GM12878 (cell line): Measurements from ENCODE around the gene ABT1. TPM values are rescaled to one million over a fixed set of nuclear protein-coding genes. Genes with fewer than 3 reads are reported as not detected.

ENCODE experiments used
- E2F8 ChIP-seq: fragments of 450-650 bp; IDR thresholded peaks from 2 replicates; pipeline ENCODE4 v1.6.1; 2018; ENCODE audit warnings: mild to moderate bottlenecking, low read depth, moderate library complexity; ENCODE audit not compliant: partially characterized antibody
- NKRF ChIP-seq: fragments of 450-650 bp; conservative IDR thresholded peaks from 2 replicates; pipeline ENCODE4 v1.6.1; 2017; ENCODE audit warnings: mild to moderate bottlenecking, moderate library complexity
- NR2C2 ChIP-seq: IDR thresholded peaks from 2 replicates; pipeline ENCODE4 v1.6.1; 2011; ENCODE audit warnings: borderline replicate concordance, low read depth; ENCODE audit not compliant: control insufficient read depth, insufficient read length
- STAT3 ChIP-seq: IDR thresholded peaks from 2 replicates; pipeline ENCODE4 v1.6.1; 2011; ENCODE audit warnings: low read depth, low read length, improper control_type of control experiment
- YBX1 ChIP-seq: fragments of 450-650 bp; IDR thresholded peaks from 2 replicates; pipeline ENCODE4 v1.6.1; 2016; ENCODE audit warnings: antibody characterized with exemption
- polyA plus RNA-seq, 11 experiments: library from polyadenylated mRNA; depleted of rRNA in 4 of 11; unstranded in 6 of 11; stranded (reverse) in 5 of 11; fragments of >200 nt; fragmentation: Nextera tagmentation in 4 of 11; fragmentation: Illumina TruSeq in 1 of 11; extraction: Ambion mirVana in 4 of 11; extraction: Trizol in 1 of 11; gene quantifications; 1 replicate in 1 of 11; 2 replicates in 10 of 11; pipeline versions ENCODE4 v1.2.1 to v1.2.3, GENCODE V29; 2011 to 2016; ENCODE audit warnings: inconsistent platforms in 2 of 11, missing spikeins in 2 of 11, low read depth in 1 of 11
- total RNA-seq, 4 experiments: library from RNA; depleted of rRNA in 3 of 4; stranded (reverse); fragments of >200 nt in 3 of 4; fragmentation: Illumina TruSeq in 1 of 4; extraction: Trizol in 1 of 4; gene quantifications; 2 replicates each; pipeline versions ENCODE4 v1.2.1 to v1.2.3, GENCODE V29; 2013 to 2021
- TF ChIP-seq, protein P1 (sequence below): fragments of 450-650 bp; IDR thresholded peaks from 2 replicates; pipeline ENCODE4 v1.6.1; 2017; ENCODE audit warnings: borderline replicate concordance
- TF ChIP-seq, protein P2 (sequence below): fragments of 450-650 bp; IDR thresholded peaks from 2 replicates; pipeline ENCODE4 v1.6.1; 2017; ENCODE audit warnings: antibody characterized with exemption, mild to moderate bottlenecking, moderate library complexity

ABT1 gene
- total and polyA plus RNA-seq, 10 of the 15 experiments (the other 5 are each of a cell fraction or from before 2014, with no cell fraction given): 8.4 to 43.5 (median 28.2) TPM

GRCh38 chr6:26599134-26599533 lies 2.4 kb downstream of the ABT1 start (continued):
- TF ChIP-seq E2F8 (no peak), YBX1 (no peak), STAT3 (no peak), NKRF (no peak), NR2C2 (no peak)
- TF ChIP-seq, protein P1, sequence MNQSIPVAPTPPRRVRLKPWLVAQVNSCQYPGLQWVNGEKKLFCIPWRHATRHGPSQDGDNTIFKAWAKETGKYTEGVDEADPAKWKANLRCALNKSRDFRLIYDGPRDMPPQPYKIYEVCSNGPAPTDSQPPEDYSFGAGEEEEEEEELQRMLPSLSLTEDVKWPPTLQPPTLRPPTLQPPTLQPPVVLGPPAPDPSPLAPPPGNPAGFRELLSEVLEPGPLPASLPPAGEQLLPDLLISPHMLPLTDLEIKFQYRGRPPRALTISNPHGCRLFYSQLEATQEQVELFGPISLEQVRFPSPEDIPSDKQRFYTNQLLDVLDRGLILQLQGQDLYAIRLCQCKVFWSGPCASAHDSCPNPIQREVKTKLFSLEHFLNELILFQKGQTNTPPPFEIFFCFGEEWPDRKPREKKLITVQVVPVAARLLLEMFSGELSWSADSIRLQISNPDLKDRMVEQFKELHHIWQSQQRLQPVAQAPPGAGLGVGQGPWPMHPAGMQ: no peak
- TF ChIP-seq, protein P2, sequence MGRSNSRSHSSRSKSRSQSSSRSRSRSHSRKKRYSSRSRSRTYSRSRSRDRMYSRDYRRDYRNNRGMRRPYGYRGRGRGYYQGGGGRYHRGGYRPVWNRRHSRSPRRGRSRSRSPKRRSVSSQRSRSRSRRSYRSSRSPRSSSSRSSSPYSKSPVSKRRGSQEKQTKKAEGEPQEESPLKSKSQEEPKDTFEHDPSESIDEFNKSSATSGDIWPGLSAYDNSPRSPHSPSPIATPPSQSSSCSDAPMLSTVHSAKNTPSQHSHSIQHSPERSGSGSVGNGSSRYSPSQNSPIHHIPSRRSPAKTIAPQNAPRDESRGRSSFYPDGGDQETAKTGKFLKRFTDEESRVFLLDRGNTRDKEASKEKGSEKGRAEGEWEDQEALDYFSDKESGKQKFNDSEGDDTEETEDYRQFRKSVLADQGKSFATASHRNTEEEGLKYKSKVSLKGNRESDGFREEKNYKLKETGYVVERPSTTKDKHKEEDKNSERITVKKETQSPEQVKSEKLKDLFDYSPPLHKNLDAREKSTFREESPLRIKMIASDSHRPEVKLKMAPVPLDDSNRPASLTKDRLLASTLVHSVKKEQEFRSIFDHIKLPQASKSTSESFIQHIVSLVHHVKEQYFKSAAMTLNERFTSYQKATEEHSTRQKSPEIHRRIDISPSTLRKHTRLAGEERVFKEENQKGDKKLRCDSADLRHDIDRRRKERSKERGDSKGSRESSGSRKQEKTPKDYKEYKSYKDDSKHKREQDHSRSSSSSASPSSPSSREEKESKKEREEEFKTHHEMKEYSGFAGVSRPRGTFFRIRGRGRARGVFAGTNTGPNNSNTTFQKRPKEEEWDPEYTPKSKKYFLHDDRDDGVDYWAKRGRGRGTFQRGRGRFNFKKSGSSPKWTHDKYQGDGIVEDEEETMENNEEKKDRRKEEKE: no peak
